Measurements from ENCODE around the gene OSBPL8. TPM values are rescaled to one million over a fixed set of nuclear protein-coding genes. Genes with fewer than 3 reads are reported as not detected.

OSBPL8 gene
- total and polyA plus RNA-seq, 9 of the 15 experiments (the other 6 are each of a cell fraction or from before 2014, with no cell fraction given) = 17.4 to 82.7 (median 42.8) TPM

DNA sequence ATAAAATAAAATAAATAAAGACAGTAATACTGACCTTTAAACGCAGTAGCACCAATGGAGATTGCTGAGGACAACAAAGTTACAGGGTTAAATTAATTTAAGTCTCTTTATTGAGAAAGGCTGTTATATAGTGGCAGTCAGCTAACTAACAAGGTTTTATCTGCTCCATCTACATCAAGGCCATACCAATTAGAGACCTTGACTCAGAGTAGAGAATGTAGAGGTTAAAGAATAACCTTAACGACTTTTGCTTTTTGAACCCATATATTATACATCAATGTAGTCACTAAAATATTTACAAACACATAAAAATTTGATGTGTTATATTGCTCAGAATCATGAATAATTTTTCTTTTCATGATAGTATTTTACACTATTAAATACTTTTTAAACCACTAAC is 21.6 kb downstream of the OSBPL8 start:
- no peak overlapping the region for H2AFZ ChIP-seq (ENCODE audit: low read depth, low read length)
- BruUV-seq (replicated peaks) = no TSS peak
- FAIRE-seq = no peak

More for the DNA sequence above, 21.6 kb downstream of the OSBPL8 start:
- Histone ChIP-seq H3K9me3 (replicated peaks; ENCODE audit: control insufficient read depth, insufficient read depth, low read depth, low read length) (no peaks in the 10 kb centered on the region), H3K27me3 (ENCODE audit: control insufficient read depth in 2 of 2, insufficient read depth in 2 of 2, low read length in 2 of 2) (no peaks in the 10 kb centered on the region), H3K9me1 (ENCODE audit: control insufficient read depth, insufficient read depth, low read length) (no peaks in the 10 kb centered on the region), H3K4me2 (ENCODE audit: insufficient read depth, low read length) (no peak overlapping the region), H3K9ac (ENCODE audit: insufficient read depth in 1 of 2, low read depth in 2 of 2, low read length in 2 of 2) (no peak overlapping the region), H3K27ac (ENCODE audit: extremely low read depth, low read depth, low read length) (no peak overlapping the region), H3K4me1 (replicated peaks in 1 of 2; ENCODE audit: control insufficient read depth in 2 of 2, insufficient read depth in 2 of 2, low read length in 2 of 2) (peaks cover 2 to 18% of the 10 kb centered on the region in 2 experiments; a peak in 2 of 5 replicates), H3K4me3 (no peak overlapping the region), H4K20me1 (replicated peaks; ENCODE audit: control insufficient read depth, insufficient read depth, low read length) (no peaks in the 10 kb centered on the region; the same call in 1 of the 2 replicates), H3K79me2 (ENCODE audit: control insufficient read depth, insufficient read depth, low read length) (peaks cover 84% of the 10 kb centered on the region), H3K36me3 (ENCODE audit: control insufficient read depth, insufficient read depth, low read length) (peaks cover 3% of the 10 kb centered on the region; the same call in 2 of the 3 replicates)
- ChIA-PET POLR2A (no interaction called here), CTCF (ENCODE audit: low intra/inter-chr PET ratio) (no interaction called here)
- 88% methylated on average over 2 of the region's 2 CpGs for WGBS (ENCODE audit: insufficient coverage, low coverage, missing lambda C conversion rate)
- in situ Hi-C loops (cut with MboI) (no loop called here), intact Hi-C loops (cut with micrococcal nuclease) (no loop called here)
- TF ChIP-seq, protein P1, sequence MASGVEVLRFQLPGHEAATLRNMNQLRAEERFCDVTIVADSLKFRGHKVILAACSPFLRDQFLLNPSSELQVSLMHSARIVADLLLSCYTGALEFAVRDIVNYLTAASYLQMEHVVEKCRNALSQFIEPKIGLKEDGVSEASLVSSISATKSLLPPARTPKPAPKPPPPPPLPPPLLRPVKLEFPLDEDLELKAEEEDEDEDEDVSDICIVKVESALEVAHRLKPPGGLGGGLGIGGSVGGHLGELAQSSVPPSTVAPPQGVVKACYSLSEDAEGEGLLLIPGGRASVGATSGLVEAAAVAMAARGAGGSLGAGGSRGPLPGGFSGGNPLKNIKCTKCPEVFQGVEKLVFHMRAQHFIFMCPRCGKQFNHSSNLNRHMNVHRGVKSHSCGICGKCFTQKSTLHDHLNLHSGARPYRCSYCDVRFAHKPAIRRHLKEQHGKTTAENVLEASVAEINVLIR (CRISPR knock-in tag; IDR thresholded peaks at IDR 0.05) = no peak
- no peak for TF ChIP-seq POU5F1 (IDR thresholded peaks at IDR 0.05; ENCODE audit: borderline replicate concordance, low read depth, low read length, partially characterized antibody)
- no peak for TF ChIP-seq NFXL1 (CRISPR knock-in tag; IDR thresholded peaks at IDR 0.05)
- no peak for TF ChIP-seq TOE1 (IDR thresholded peaks at IDR 0.05; ENCODE audit: borderline replicate concordance)
- TF ChIP-seq TOE1 (CRISPR knock-in tag; IDR thresholded peaks at IDR 0.05; ENCODE audit: borderline replicate concordance, low read depth) = no peak
- TF ChIP-seq MTA2 (IDR thresholded peaks at IDR 0.05; ENCODE audit: low read depth) = no peak
- TF ChIP-seq, protein P2, sequence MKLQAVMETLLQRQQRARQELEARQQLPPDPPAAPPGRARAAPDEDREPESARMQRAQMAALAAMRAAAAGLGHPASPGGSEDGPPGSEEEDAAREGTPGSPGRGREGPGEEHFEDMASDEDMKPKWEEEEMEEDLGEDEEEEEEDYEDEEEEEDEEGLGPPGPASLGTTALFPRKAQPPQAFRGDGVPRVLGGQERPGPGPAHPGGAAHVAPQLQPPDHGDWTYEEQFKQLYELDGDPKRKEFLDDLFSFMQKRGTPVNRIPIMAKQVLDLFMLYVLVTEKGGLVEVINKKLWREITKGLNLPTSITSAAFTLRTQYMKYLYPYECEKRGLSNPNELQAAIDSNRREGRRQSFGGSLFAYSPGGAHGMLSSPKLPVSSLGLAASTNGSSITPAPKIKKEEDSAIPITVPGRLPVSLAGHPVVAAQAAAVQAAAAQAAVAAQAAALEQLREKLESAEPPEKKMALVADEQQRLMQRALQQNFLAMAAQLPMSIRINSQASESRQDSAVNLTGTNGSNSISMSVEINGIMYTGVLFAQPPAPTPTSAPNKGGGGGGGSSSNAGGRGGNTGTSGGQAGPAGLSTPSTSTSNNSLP (IDR thresholded peaks at IDR 0.05; ENCODE audit: borderline replicate concordance, low read depth, low read length) = no peak
- TF ChIP-seq NCOA4 (IDR thresholded peaks at IDR 0.05; ENCODE audit: partially characterized antibody) = no peak
- no peak for TF ChIP-seq ZNF699 (CRISPR knock-in tag; IDR thresholded peaks at IDR 0.05; ENCODE audit: insufficient replicate concordance)
- no peak for TF ChIP-seq MYNN (IDR thresholded peaks at IDR 0.05)
- no peak for TF ChIP-seq MYNN (CRISPR knock-in tag; IDR thresholded peaks at IDR 0.05)
- TF ChIP-seq ETS2 (tag; IDR thresholded peaks at IDR 0.05; ENCODE audit: borderline replicate concordance, poor library complexity, severe bottlenecking) = no peak
- TF ChIP-seq, protein P3, sequence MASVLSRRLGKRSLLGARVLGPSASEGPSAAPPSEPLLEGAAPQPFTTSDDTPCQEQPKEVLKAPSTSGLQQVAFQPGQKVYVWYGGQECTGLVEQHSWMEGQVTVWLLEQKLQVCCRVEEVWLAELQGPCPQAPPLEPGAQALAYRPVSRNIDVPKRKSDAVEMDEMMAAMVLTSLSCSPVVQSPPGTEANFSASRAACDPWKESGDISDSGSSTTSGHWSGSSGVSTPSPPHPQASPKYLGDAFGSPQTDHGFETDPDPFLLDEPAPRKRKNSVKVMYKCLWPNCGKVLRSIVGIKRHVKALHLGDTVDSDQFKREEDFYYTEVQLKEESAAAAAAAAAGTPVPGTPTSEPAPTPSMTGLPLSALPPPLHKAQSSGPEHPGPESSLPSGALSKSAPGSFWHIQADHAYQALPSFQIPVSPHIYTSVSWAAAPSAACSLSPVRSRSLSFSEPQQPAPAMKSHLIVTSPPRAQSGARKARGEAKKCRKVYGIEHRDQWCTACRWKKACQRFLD (CRISPR knock-in tag; IDR thresholded peaks at IDR 0.05) = no peak
- no peak for TF ChIP-seq COPS2 (conservative IDR thresholded peaks at IDR 0.05)
- TF ChIP-seq ZNF121 (CRISPR knock-in tag; conservative IDR thresholded peaks at IDR 0.05) = no peak
- TF ChIP-seq SPI1 (IDR thresholded peaks at IDR 0.05; ENCODE audit: borderline replicate concordance, low read depth, low read length) = no peak
- TF ChIP-seq KLF16 (IDR thresholded peaks at IDR 0.05) = no peak
- ATAC-seq = no peak
- DNase-seq (ENCODE audit: extremely low read depth in 1 of 4, low spot score in 3 of 4) = no peak
